ENCODE results near the gene ZMYND8.
"Not testable (repeated sequence)": the region's sequence is repeated elsewhere in the genome, so short reads cannot be mapped to it uniquely, and the experiment has no call there.

ZMYND8 gene

DNA sequence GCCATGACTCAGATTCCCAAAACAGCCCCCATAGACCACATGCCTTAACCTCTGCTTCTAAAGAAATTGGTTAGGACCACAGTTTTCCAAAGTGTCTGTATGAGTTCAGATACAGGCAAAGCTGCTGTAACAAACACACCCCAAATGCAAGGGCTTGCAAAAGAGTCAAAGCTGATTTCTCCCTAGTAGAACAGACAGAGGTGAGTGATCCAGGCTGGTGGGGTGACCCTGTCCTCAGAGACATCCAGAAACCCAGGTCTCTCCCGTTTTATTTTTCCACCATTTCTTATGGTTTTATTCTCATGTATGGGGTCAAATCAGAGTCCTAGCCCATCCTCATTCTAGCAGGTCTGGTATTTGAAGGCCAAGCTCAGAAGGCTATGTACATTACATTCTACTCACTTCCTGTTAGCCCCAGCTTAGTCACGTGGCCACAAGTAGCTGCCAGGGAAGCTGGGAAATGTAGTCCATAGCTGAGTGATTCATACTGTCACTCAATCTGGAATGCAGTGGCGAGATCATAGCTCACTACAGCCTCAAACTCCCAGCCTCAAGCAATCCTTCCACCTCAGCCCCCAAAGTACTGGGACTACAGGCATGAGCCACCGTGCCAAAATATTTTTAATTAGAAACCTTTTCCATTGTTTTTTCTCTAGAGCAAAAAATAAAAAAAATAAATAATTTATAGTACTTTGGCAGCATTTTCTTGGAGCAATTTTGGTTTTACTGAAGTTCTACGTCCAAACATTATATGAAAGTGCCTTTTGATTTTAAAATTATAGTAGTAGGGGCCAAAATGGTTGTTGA is 175.2 kb downstream of the ZMYND8 start:
- DNase-seq (ENCODE audit: low read depth in 2 of 2, low spot score in 1 of 2): no peak

- no peak for DNase-seq (ENCODE audit: low read depth in 2 of 2, low spot score in 1 of 2)
Measured at GRCh38 chr20:47179267-47179666, 177.2 kb downstream of the ZMYND8 start.

- DNase-seq (ENCODE audit: low read depth in 2 of 2, low spot score in 1 of 2): no peak
Measured at GRCh38 chr20:47178851-47179250, 177.6 kb downstream of the ZMYND8 start.

- no peak for DNase-seq (ENCODE audit: low read depth in 2 of 2, low spot score in 1 of 2)
Measured at GRCh38 chr20:47178277-47178676, 178.2 kb downstream of the ZMYND8 start.

DNA sequence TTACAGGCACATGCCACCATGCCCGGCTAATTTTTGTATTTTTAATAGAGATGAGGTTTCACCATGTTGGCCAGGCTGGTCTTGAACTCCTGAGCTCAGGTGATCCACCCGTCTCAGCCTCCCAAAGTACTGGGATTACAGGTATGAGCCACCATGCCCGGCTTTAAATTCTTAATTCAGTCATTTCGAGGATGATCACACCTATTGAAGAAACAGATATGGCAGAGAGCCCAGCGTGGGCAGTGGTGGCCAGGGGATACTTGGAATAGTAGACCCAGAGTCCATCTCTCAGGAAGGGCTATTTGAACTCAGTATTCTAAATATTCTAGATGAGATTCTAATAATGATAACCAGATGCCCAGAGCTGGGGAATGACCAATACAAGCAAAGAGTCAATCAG is 180.3 kb downstream of the ZMYND8 start:
- DNase-seq (ENCODE audit: low read depth in 2 of 2, low spot score in 1 of 2): not testable (repeated sequence)

DNA sequence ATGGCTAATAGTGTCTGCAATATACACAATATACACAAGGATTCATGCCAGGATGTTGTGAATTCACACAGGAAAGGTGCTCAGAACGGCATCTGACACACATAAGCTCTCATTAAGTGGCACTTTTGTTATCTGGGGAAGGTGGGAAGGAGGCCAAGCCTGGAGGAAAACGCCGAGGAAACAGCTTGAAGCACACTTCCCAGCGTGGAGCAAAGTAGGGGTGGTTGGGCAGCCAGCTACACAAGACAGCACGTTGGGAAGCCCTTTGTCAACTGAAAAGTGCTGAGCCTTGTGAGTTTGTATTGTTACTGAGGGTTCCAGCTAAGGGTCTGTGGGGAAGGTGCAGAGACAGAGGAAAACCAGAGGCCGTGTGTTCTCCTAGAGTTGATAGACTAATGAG is 181.0 kb downstream of the ZMYND8 start:
- DNase-seq (ENCODE audit: low read depth in 2 of 2, low spot score in 1 of 2): no peak

GRCh38 chr20:47174456-47175243 is 181.8 kb downstream of the ZMYND8 start:
- DNase-seq (ENCODE audit: low read depth in 2 of 2, low spot score in 1 of 2): no peak

DNA sequence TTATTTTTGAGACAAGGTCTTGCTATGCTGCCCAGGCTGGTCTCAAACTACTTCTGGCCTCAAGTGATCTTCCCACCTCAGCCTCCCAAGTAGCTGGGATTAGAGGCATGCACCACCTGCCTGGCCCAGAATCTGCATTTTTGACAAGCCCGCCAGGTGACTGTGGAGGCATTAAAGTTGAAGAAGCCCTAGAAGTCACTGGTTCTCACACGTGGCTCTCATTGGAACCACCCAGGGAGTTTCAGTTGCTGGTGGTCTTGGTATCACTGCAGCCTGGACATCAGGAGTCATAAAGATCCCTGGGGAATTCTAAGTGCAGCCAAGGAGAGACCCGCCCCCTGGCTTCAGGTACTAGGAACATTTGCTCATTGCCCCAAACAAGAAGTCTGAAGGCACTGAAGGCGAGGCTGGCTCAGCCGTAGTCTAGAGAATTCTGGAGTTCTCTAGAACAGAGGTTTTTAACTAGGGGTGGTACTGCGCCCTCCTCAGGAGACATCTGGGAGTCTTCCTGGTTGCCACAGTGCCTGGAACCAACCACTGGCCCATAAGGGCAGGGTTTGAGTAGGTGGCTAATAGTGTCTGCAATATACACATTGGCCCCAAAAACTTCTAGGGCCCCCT is 182.8 kb downstream of the ZMYND8 start:
- no peak for DNase-seq (ENCODE audit: low read depth in 2 of 2, low spot score in 1 of 2)

DNA sequence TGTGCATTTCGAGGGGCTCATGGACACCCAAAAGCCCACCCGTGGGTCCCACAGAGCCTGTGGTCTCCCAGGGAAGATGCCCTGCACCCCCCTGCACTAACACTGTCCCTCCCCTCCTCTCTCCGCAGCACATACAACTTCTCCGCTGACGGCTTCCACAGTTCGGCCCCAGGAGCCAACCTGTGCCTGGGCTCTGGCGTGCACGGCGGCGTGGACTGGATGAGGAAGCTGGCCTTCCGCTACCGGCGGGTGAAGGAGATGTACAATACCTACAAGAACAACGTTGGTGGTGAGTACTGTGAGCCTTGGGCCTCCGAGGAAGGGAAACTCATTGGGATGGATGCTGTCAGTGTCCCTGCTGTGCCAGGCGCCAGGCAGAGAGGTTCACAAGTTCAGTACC is 183.9 kb downstream of the ZMYND8 start:
- no peak for DNase-seq (ENCODE audit: low read depth in 2 of 2, low spot score in 1 of 2)

GRCh38 chr20:47167846-47168245 is 188.7 kb downstream of the ZMYND8 start:
- DNase-seq (ENCODE audit: low read depth in 2 of 2, low spot score in 1 of 2): no peak

- no peak for DNase-seq (ENCODE audit: low read depth in 2 of 2, low spot score in 1 of 2)
Measured at GRCh38 chr20:47165376-47165865, 191.1 kb downstream of the ZMYND8 start.

DNA sequence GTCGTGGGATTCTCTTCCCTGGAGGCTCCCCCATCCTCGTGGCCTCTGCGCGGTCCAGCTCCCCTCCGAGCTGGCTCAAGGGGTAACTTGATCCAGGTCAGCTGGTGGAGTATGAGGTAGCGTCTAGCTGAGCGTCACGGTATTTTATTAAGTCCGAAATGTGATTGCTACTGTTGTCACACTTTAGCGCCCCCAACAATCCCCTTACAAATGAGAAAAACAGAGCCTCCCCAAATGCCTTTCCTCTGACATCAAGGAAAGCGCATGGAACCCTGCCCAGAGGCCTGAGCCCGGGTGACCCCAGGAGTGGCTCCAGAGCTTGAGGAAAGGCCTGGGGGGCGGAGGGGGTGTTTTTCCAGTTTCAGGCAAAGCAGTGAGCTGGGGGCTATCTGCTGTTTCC is 192.4 kb downstream of the ZMYND8 start:
- DNase-seq (ENCODE audit: low read depth in 2 of 2, low spot score in 1 of 2): no peak

- no peak for DNase-seq (ENCODE audit: low read depth in 2 of 2, low spot score in 1 of 2)
Measured at GRCh38 chr20:47161411-47161810, 195.1 kb downstream of the ZMYND8 start.

- no peak for DNase-seq (ENCODE audit: low read depth in 2 of 2, low spot score in 1 of 2)
Measured at GRCh38 chr20:47160992-47161391, 195.5 kb downstream of the ZMYND8 start.

GRCh38 chr20:47160240-47160639 is 196.3 kb downstream of the ZMYND8 start:
- DNase-seq (ENCODE audit: low read depth in 2 of 2, low spot score in 1 of 2): no peak

Data from stimulated activated CD8-positive, alpha-beta memory T cell treated with anti-CD3 and anti-CD28 coated beads, Interleukin-4, amount 100 ng/mL, for 4 hours (primary cell).